GM20000 (cell line): Measurements from ENCODE around the gene TNIK.
"Not testable (repeated sequence)": the region's sequence is repeated elsewhere in the genome, so short reads cannot be mapped to it uniquely, and the experiment has no call there.

ENCODE experiments used
- DNase-seq: peaks from one replicate; pipeline ENCODE4 v3.0.0; 2012; ENCODE audit warnings: low spot score
- TF ChIP-seq, protein P1 (sequence below): IDR thresholded peaks from 2 replicates; pipeline ENCODE4 v1.5.1; 2012; ENCODE audit warnings: mild to moderate bottlenecking, control low read depth; ENCODE audit errors: extremely low read depth, missing control alignments

The TNIK gene

GRCh38 chr3:171385086-171385485 is 75.1 kb downstream of the TNIK start:
- no peak for DNase-seq
- TF ChIP-seq, protein P1, sequence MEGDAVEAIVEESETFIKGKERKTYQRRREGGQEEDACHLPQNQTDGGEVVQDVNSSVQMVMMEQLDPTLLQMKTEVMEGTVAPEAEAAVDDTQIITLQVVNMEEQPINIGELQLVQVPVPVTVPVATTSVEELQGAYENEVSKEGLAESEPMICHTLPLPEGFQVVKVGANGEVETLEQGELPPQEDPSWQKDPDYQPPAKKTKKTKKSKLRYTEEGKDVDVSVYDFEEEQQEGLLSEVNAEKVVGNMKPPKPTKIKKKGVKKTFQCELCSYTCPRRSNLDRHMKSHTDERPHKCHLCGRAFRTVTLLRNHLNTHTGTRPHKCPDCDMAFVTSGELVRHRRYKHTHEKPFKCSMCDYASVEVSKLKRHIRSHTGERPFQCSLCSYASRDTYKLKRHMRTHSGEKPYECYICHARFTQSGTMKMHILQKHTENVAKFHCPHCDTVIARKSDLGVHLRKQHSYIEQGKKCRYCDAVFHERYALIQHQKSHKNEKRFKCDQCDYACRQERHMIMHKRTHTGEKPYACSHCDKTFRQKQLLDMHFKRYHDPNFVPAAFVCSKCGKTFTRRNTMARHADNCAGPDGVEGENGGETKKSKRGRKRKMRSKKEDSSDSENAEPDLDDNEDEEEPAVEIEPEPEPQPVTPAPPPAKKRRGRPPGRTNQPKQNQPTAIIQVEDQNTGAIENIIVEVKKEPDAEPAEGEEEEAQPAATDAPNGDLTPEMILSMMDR: no peak

GRCh38 chr3:171384101-171384891 is 75.9 kb downstream of the TNIK start:
- TF ChIP-seq, protein P1: no peak
- DNase-seq: no peak

DNA sequence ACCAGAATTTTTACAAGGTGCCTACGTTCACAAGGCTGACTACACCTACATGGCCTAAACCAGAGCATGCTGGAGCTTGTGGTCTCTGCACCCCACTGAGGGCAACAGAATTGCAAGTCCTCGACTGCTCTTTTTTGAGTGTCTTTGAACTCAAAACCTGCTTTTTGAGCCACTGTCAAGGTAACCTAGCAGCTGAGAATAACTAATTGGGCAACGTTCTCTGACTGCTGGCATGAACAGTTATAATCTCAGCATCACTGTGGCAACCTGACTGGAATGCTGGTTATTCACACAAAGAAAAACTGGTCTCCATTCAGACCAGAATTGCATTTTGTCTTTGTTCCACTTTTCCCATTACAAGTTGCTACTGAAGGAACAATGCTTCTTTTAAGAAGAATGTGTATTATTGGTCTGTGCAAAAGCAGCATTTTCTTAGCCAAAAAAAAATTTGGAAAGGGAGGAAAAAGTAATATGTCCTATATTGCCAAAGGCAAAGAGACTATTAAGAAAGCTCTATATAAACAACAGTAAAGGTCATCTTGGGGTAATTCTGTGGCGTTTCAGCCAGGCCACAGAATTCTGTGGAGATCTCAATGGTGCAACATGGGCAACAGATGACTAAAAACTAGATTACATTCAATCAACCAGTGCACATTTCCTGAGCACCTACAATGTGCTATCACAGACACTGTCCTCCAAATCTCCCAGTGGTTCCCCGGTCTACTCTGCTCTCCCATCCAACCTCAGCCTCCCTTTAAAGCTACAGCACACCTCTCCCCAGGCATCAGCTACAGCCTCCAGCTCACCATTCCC is 76.8 kb downstream of the TNIK start:
- TF ChIP-seq, protein P1: no peak
- DNase-seq: no peak

DNA sequence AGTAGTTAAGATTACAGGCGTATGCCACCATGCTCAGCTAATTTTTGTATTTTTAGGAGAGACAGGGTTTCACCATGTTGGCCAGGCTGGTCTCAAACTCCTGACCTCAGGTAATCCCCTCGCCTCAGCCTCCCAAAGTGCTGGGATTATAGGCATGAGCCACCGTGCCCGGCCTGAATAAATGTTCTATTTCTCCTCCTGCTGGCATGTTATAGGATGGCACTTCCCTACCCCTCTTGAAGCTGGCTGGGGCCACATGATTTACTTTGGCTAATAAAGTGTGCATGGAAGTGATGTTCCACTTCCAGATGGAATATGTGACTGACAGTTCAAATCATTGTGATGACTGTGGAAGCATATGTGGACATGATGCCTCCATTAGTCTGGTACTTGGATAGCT is 77.9 kb downstream of the TNIK start:
- DNase-seq: not testable (repeated sequence)

DNA sequence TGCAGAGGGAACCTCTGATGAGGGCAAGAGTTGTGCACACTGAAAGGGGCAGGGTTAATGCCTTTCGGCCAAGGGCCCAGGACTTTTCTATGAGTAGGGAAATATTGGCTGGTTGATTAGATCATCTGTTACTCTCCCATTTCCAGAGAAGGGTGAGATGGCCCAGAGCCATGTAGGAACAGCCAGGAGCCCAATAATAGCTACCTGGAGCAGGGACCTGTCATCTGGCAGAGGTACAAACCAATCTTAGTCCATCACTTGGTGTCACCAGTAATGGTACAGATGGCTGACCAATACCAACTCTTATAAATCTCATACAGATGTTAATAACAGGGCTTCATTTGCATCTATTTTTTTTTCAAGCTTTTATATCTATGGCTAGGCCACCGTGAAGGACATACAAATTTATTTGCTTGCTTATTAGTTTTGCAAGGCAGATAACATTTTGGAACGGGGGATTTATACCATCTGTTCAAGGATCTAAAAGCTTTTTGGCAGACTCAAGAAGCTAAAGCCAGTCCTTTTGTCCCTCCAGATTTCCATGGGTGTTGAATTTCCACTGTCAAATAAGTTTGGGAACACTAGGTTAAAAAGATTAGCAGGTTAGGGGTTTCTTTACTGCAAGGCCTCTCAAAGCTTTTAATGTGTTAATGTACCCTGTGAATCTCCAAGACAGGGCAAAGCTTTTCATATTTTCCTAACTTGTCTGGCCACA is 79.3 kb downstream of the TNIK start:
- DNase-seq: no peak
- TF ChIP-seq, protein P1: no peak

DNA sequence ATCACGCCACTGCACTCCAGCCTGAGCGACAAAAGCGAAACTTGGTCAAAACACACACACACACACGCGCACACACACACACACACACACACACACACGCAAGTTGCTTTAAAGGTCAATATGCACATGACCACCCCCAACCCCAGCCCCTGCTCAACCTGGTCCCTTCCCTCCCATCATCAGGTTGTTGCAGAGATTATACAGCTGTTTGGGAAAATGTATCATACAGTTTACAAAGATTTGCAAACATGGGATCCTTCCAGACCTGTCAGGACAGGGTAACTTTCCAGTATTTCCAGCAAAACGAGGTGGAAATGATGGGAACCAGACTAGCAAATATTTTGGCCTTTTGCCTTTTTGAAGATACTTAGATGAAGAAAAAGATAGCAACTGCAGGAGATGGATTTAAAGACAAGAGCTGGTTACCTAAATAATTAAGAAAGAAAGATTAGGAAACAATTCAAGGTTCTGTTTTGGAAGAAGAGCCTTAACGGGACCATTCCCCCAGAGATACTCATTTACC is 80.2 kb downstream of the TNIK start:
- DNase-seq: no peak

GRCh38 chr3:171379281-171379680 is 80.9 kb downstream of the TNIK start:
- no peak for DNase-seq
- TF ChIP-seq, protein P1: no peak

More for the DNA sequence above, 80.2 kb downstream of the TNIK start:
- TF ChIP-seq, protein P1: no peak
